ENCODE data around the gene SPDYE2. TPM values are rescaled to one million over a fixed set of nuclear protein-coding genes. Genes with fewer than 3 reads are reported as not detected.
"Not testable (repeated sequence)": the region's sequence is repeated elsewhere in the genome, so short reads cannot be mapped to it uniquely, and the experiment has no call there.

The SPDYE2 gene
- total RNA-seq, 1 experiment from 2014 or later = not detected

DNA sequence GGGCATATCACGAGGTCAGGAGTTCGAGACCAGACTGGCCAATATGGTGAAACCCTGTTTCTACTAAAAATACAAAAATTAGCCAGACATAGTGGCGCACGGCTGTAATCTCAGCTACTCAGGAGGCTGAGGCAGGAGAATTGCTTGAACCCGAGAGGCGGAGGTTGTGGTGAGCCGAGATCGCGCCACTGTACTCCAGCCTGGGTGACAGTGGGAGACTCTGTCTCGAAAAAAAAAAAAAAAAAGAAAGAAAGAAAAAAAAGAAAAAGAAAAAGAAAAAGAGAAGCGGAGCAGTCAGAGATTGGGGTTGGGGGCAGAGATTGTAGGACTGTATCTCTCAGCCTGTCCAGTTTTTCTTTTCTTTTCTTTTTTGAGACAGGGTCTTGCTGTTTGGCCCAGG, 8.3 kb upstream of the SPDYE2 start:
- not testable (repeated sequence) for H3K27ac ChIP-seq (ENCODE audit: insufficient read length, low read depth, low read length); H3K56ac ChIP-seq (ENCODE audit: insufficient read length, low read depth, low read length); H4K20me1 ChIP-seq (ENCODE audit: control insufficient read depth, insufficient read depth, insufficient read length); H2BK20ac ChIP-seq (ENCODE audit: low read depth, low read length, poor library complexity, severe bottlenecking); H3K36me3 Mint-ChIP-seq (ENCODE audit: insufficient read depth in 1 of 3, low read depth in 3 of 3); H2BK5ac ChIP-seq (ENCODE audit: insufficient read length, low read length); H3K27me3 Mint-ChIP-seq (ENCODE audit: low read depth); H3K9ac ChIP-seq (ENCODE audit: extremely low read depth, insufficient read length, low read length); H2BK12ac ChIP-seq (ENCODE audit: insufficient read length, low read depth, low read length); H2BK120ac ChIP-seq (ENCODE audit: low read depth, low read length, poor library complexity, severe bottlenecking); H3K27me3 ChIP-seq (ENCODE audit: insufficient read depth, low read length); H3K4ac ChIP-seq (ENCODE audit: low read depth, low read length); H3K23me2 ChIP-seq (ENCODE audit: insufficient read length, low read depth, low read length, poor library complexity, severe bottlenecking); H3K79me2 ChIP-seq (ENCODE audit: insufficient read depth, low read length); H3K79me1 ChIP-seq (ENCODE audit: insufficient read depth, low read depth, low read length, poor library complexity, severe bottlenecking); H3K9me3 Mint-ChIP-seq; H4K5ac ChIP-seq (ENCODE audit: insufficient read length, low read depth, low read length); H3T11ph ChIP-seq (ENCODE audit: low read length); H2AFZ ChIP-seq (ENCODE audit: low read length); H2AK5ac ChIP-seq (ENCODE audit: insufficient read length, low read length); H3K9me3 ChIP-seq (ENCODE audit: control insufficient read depth, low read depth, low read length); H3K4me3 Mint-ChIP-seq; H2BK15ac ChIP-seq (ENCODE audit: low read depth, low read length); H3K4me2 ChIP-seq (ENCODE audit: insufficient read depth, insufficient read length, low read length); H3K18ac ChIP-seq (ENCODE audit: insufficient read length, low read depth, low read length); H4K8ac ChIP-seq (replicated peaks; ENCODE audit: insufficient read length, low read depth, low read length); H3K27ac Mint-ChIP-seq; H3K4me1 Mint-ChIP-seq; H3K23ac ChIP-seq (ENCODE audit: insufficient read length, low read depth, low read length); DNase-seq; H3K4me1 ChIP-seq (ENCODE audit: insufficient read depth, low read length); H4K91ac ChIP-seq (ENCODE audit: insufficient read length, low read depth, low read length); H3K14ac ChIP-seq (ENCODE audit: insufficient read depth, low read length)
- no CpG with 5 or more reads among the region's 11 CpGs for WGBS (ENCODE audit: extremely low coverage, insufficient read length, low lambda C conversion rate)

- H4K91ac ChIP-seq (ENCODE audit: insufficient read length, low read depth, low read length); H3K14ac ChIP-seq (ENCODE audit: insufficient read depth, low read length); H3K56ac ChIP-seq (ENCODE audit: insufficient read length, low read depth, low read length); H2BK120ac ChIP-seq (ENCODE audit: low read depth, low read length, poor library complexity, severe bottlenecking); H2AFZ ChIP-seq (ENCODE audit: low read length); H3K79me2 ChIP-seq (ENCODE audit: insufficient read depth, low read length); H3K27me3 Mint-ChIP-seq (ENCODE audit: low read depth); H2BK20ac ChIP-seq (ENCODE audit: low read depth, low read length, poor library complexity, severe bottlenecking); H4K20me1 ChIP-seq (ENCODE audit: control insufficient read depth, insufficient read depth, insufficient read length); H2BK15ac ChIP-seq (ENCODE audit: low read depth, low read length); H3K9ac ChIP-seq (ENCODE audit: extremely low read depth, insufficient read length, low read length); H3K27ac Mint-ChIP-seq; H3T11ph ChIP-seq (ENCODE audit: low read length); H4K5ac ChIP-seq (ENCODE audit: insufficient read length, low read depth, low read length); H3K4me1 Mint-ChIP-seq; H3K9me3 Mint-ChIP-seq; H3K23me2 ChIP-seq (ENCODE audit: insufficient read length, low read depth, low read length, poor library complexity, severe bottlenecking); H3K23ac ChIP-seq (ENCODE audit: insufficient read length, low read depth, low read length); H3K4me1 ChIP-seq (ENCODE audit: insufficient read depth, low read length); H2BK12ac ChIP-seq (ENCODE audit: insufficient read length, low read depth, low read length); H3K4me3 Mint-ChIP-seq; H3K36me3 Mint-ChIP-seq (ENCODE audit: insufficient read depth in 1 of 3, low read depth in 3 of 3); H4K8ac ChIP-seq (replicated peaks; ENCODE audit: insufficient read length, low read depth, low read length); H3K27me3 ChIP-seq (ENCODE audit: insufficient read depth, low read length); DNase-seq; H3K27ac ChIP-seq (ENCODE audit: insufficient read length, low read depth, low read length); H3K9me3 ChIP-seq (ENCODE audit: control insufficient read depth, low read depth, low read length); H3K79me1 ChIP-seq (ENCODE audit: insufficient read depth, low read depth, low read length, poor library complexity, severe bottlenecking); H3K18ac ChIP-seq (ENCODE audit: insufficient read length, low read depth, low read length); H3K4me2 ChIP-seq (ENCODE audit: insufficient read depth, insufficient read length, low read length); H3K4ac ChIP-seq (ENCODE audit: low read depth, low read length); H2BK5ac ChIP-seq (ENCODE audit: insufficient read length, low read length); H2AK5ac ChIP-seq (ENCODE audit: insufficient read length, low read length): not testable (repeated sequence)
- WGBS (ENCODE audit: extremely low coverage, insufficient read length, low lambda C conversion rate) = no CpG with 5 or more reads among the region's 8 CpGs
These were observed 7.4 kb upstream of the SPDYE2 start, which contains the start of gene UPK3BL2 for GRCh38 chr7:102543596-102543995. Gene UPK3BL2 (minus strand): TSS chr7:102543696. CDS start chr7:102543636, 60 bp downstream.
